ENCODE data around the gene PFKP.

PFKP gene

GRCh38 chr10:3136336-3136735 lies 69.0 kb downstream of the PFKP start:
- DNase-seq (ENCODE audit: low read depth), result no peak

GRCh38 chr10:3136763-3137611 lies 69.6 kb downstream of the PFKP start:
- peak; percentile 58 for DNase-seq (ENCODE audit: low read depth)

GRCh38 chr10:3137958-3138726 lies 70.8 kb downstream of the PFKP start:
- no peak for DNase-seq (ENCODE audit: low read depth)

- no peak for DNase-seq (ENCODE audit: low read depth)
These were observed 72.0 kb downstream of the PFKP start for GRCh38 chr10:3139216-3139910.

- DNase-seq (ENCODE audit: low read depth), result no peak
These were observed 72.9 kb downstream of the PFKP start for GRCh38 chr10:3140280-3140679.

GRCh38 chr10:3141351-3142005 lies 74.1 kb downstream of the PFKP start:
- DNase-seq (ENCODE audit: low read depth), result no peak

- no peak for DNase-seq (ENCODE audit: low read depth)
These were observed 75.0 kb downstream of the PFKP start for GRCh38 chr10:3142146-3142875.

GRCh38 chr10:3143366-3143765 lies 76.0 kb downstream of the PFKP start:
- DNase-seq (ENCODE audit: low read depth), result no peak

GRCh38 chr10:3143791-3144434 lies 76.6 kb downstream of the PFKP start:
- no peak for DNase-seq (ENCODE audit: low read depth)

GRCh38 chr10:3145366-3145765 lies 78.0 kb downstream of the PFKP start:
- DNase-seq (ENCODE audit: low read depth), result no peak

- no peak for DNase-seq (ENCODE audit: low read depth)
These were observed 78.9 kb downstream of the PFKP start for GRCh38 chr10:3146289-3146688.

- no peak for DNase-seq (ENCODE audit: low read depth)
These were observed 79.9 kb downstream of the PFKP start for GRCh38 chr10:3147117-3147820.

GRCh38 chr10:3148041-3148440 lies 80.7 kb downstream of the PFKP start:
- DNase-seq (ENCODE audit: low read depth), result no peak

GRCh38 chr10:3148994-3149393 lies 81.6 kb downstream of the PFKP start:
- no peak for DNase-seq (ENCODE audit: low read depth)

GRCh38 chr10:3149918-3150317 lies 82.6 kb downstream of the PFKP start:
- no peak for DNase-seq (ENCODE audit: low read depth)

GRCh38 chr10:3150366-3150765 lies 83.0 kb downstream of the PFKP start:
- DNase-seq (ENCODE audit: low read depth), result no peak

- DNase-seq (ENCODE audit: low read depth), result no peak
These were observed 83.6 kb downstream of the PFKP start for GRCh38 chr10:3150961-3151360.

- DNase-seq (ENCODE audit: low read depth), result no peak
These were observed 84.7 kb downstream of the PFKP start for GRCh38 chr10:3151889-3152565.

GRCh38 chr10:3152566-3152935 lies 85.2 kb downstream of the PFKP start:
- no peak for DNase-seq (ENCODE audit: low read depth)

GRCh38 chr10:3154666-3155065 lies 87.3 kb downstream of the PFKP start:
- no peak for DNase-seq (ENCODE audit: low read depth)
